Endothelial cell of umbilical vein (primary cell): ENCODE data around the gene ZBTB21.

Experiments used
- CTCF ChIP-seq, 2 donors: IDR thresholded peaks; 1 replicate in 1 of 2; 2 replicates in 1 of 2; pipeline ENCODE4 v1.5.1; 2011; ENCODE audit warnings: low read length in 2 of 2, mild to moderate bottlenecking in 2 of 2, moderate library complexity in 2 of 2, control low read depth in 1 of 2, inconsistent platforms in 1 of 2, low read depth in 1 of 2; ENCODE audit not compliant: insufficient read depth in 1 of 2; ENCODE audit errors: extremely low read depth in 1 of 2
- GATA2 ChIP-seq: IDR thresholded peaks from 2 replicates; pipeline ENCODE4 v1.7.0; 2011; ENCODE audit warnings: low read depth, mild to moderate bottlenecking, moderate library complexity, mixed read lengths, low read length; ENCODE audit not compliant: insufficient read length, insufficient read depth
- JUN ChIP-seq: IDR thresholded peaks from 2 replicates; pipeline ENCODE4 v1.6.1; 2011; ENCODE audit warnings: borderline replicate concordance, low read depth; ENCODE audit not compliant: insufficient read length, insufficient read depth
- POLR2A ChIP-seq: IDR thresholded peaks from 2 replicates; pipeline ENCODE4 v1.6.1; 2012; ENCODE audit warnings: low read depth, mild to moderate bottlenecking, control low read depth, low read length

GRCh38 chr21:42004406-42005199 is 5.6 kb downstream of the ZBTB21 start:
- TF ChIP-seq CTCF (IDR thresholded peaks at IDR 0.05; ENCODE audit: extremely low read depth in 1 of 2, insufficient read depth in 1 of 2, low read depth in 1 of 2, low read length in 2 of 2) (no peak), POLR2A (no peak), GATA2 (no peak), JUN (no peak)
